Retinal pigment epithelial cell (primary cell): ENCODE measurements around the gene PCYT1A.
"Not testable (repeated sequence)": the region's sequence is repeated elsewhere in the genome, so short reads cannot be mapped to it uniquely, and the experiment has no call there.

Source experiments
- DNase-seq: peaks from one replicate; pipeline ENCODE4 v3.0.0-alpha.2; 2010; ENCODE audit warnings: low read depth
- H3K4me3 ChIP-seq: 2 replicates; pipeline ENCODE4 v1.5.1; 2011; ENCODE audit warnings: mild to moderate bottlenecking, low read length, control low read depth, moderate library complexity
- CTCF ChIP-seq: conservative IDR thresholded peaks from 2 replicates; pipeline ENCODE4 v1.5.1; 2011; ENCODE audit warnings: low read depth, low read length, control low read depth, inconsistent platforms

PCYT1A gene

GRCh38 chr3:196254376-196255283 lies 32.9 kb downstream of the PCYT1A start:
- no peak overlapping the region for H3K4me3 ChIP-seq
- TF ChIP-seq CTCF, result no peak
- DNase-seq, result no peak

GRCh38 chr3:196251918-196252317 lies 35.6 kb downstream of the PCYT1A start:
- no peak overlapping the region for H3K4me3 ChIP-seq
- TF ChIP-seq CTCF, result no peak

GRCh38 chr3:196246612-196247308 lies 40.8 kb downstream of the PCYT1A start:
- no peak for TF ChIP-seq CTCF
- DNase-seq, result no peak
- H3K4me3 ChIP-seq, result no peak overlapping the region

More at GRCh38 chr3:196251918-196252317, 35.6 kb downstream of the PCYT1A start:
- no peak for DNase-seq

GRCh38 chr3:196244166-196244565 lies 43.4 kb downstream of the PCYT1A start:
- H3K4me3 ChIP-seq, DNase-seq: not testable (repeated sequence)

GRCh38 chr3:196241704-196242103 lies 45.8 kb downstream of the PCYT1A start:
- no peak for DNase-seq
- TF ChIP-seq CTCF, result no peak
- H3K4me3 ChIP-seq, result no peak overlapping the region

GRCh38 chr3:196240424-196240823 lies 47.1 kb downstream of the PCYT1A start:
- TF ChIP-seq CTCF, result no peak
- DNase-seq, result no peak
- no peak overlapping the region for H3K4me3 ChIP-seq

GRCh38 chr3:196238612-196239560 lies 48.6 kb downstream of the PCYT1A start:
- DNase-seq, result no peak
- H3K4me3 ChIP-seq, result no peak overlapping the region
- no peak for TF ChIP-seq CTCF
